Bone marrow (tissue), 2 donors: ENCODE measurements around the gene NDUFS7.

Experiments used
- DNase-seq, 2 donors: peaks; one replicate each; lab custom pipeline; 2025; lab: John Stamatoyannopoulos, UW

The NDUFS7 gene

DNA sequence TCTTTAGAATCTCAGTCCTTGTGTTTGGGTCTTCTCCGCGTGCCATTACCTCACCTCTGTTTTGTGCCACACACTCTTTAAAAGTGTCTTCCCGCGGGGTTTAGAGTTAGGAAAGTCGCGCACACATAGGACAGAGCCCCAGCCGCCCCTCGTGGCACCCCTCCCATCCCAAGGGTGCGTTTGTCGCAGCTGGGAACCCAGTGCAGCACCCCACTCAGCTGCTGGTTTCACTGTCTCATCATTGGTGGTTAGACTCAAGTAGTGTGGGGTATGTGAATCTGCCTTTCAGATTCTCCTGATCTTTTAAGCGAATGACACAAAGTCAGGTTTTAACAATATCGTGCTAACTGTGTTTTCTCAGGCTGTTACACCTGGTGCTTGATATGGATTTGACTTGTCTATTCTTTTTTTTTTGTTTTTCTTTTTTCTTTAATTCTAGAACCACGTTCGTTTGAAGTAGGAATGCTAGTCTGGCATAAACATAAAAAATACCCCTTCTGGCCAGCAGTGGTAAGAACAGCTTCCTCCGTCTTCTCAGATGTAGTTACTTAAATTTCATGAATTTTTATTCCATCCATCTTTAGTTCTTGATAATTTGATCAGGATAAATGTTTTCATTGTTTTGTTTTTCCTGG lies 19.5 kb upstream of the NDUFS7 start:
- no peak for DNase-seq

DNA sequence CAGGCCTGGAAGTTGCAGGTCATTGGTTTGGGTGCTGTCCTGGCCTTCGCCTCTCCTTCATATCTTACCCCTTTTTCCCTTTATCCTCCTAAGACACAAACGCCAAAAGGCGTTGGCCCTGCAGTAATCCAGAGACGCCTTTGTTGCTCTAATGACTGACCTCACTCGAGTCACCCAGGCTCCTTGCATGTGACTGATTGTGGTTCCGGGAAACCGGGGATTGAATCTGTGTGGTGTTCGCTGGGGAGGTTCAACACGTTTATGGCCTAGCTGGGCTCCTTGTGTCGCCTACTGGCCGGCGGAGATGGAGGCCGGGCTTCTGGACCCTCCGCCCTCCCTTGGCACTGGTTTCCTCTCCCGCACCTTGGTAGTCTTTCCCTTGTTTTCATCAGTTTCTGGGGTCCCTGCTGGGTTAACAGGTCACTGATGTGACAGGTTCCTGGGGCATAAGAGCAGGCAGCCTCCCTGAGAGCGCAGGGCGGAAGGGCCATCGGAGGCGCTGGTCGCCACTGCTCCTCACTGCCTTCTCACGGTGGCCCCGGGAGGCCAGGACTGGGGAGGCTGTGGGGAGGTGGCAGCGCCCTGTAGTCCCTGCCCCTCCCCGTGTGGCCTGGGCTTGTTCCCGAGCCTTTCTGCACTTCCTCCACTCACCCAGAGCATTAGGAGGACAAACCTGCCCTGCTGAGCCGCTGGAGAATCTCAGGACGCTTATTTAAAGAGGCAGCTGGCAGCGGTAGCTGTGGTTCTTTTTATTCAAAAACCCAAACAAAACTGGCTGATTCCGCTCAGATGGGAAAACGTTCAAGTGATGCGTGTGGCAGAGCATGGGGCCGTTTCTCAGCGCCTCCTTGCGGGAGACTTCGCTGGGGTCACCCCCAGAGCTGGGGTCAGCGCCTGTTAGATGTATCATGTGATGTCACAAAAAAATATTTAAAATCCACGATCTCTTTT lies 18.1 kb upstream of the NDUFS7 start:
- no peak for DNase-seq

DNA sequence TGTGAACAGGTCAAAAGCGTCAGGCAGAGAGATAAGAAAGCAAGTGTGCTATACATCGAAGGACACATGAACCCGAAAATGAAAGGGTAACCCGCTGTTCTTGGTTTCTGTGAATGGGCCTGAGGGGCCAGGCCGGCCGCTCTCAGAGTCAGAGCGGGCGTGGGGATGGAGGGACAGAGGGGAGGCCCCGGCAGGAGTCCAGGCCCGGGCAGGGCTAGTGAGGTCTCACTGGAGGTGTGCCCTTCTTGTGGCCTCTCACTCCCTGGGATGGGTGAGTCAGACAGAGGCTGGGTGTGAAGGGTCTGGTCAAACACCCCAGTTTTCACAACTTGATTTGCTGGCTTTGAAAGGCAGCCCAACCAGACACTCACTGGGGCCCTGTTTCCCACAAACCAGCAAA lies 17.4 kb upstream of the NDUFS7 start:
- no peak for DNase-seq

DNA sequence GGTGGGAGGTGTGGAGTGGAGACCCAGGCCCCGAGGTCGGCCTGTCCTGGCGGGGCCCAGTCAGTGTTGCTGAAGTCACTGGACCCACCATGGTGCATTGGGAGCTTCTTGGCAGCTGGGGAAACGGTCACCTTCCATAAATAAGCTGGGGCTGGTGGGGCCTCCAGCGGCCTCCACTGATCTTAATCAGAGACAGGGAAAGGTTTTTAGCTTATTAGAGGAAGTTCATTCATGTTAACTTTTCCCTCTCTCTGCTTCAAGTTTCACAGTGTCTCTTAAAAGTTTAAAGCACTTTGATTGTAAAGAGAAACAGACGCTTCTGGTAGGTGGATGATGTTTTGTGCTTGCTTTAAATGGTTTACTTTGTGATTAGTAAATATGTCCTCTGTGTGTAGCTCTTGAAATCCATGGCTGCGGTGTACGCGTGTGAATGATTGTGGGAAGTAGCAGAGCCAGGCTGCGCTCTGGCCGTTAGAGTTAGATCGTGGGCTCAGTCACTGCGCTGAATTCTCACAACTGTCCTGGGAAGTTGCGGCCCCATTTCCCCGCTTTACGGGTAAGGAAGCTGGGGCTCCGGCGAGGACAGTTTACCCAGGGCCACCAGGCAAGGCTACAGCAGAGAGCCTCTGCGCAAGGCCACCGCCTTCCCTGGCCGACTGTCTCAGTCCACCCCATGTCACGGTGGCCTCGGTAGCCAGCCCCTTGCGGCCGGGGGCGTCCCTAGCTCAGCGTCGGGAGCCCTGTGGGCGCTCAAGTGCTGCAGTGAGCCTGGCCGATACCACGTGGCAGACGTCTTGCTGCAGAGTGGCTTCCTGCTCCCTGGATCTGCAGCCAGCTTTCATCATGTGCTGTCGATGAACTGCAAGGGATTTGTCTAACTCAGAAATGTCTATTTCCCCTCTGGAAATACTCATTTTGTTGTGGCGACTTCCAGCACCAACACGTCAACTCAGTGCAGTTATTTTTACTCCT lies 16.5 kb upstream of the NDUFS7 start:
- no peak for DNase-seq

DNA sequence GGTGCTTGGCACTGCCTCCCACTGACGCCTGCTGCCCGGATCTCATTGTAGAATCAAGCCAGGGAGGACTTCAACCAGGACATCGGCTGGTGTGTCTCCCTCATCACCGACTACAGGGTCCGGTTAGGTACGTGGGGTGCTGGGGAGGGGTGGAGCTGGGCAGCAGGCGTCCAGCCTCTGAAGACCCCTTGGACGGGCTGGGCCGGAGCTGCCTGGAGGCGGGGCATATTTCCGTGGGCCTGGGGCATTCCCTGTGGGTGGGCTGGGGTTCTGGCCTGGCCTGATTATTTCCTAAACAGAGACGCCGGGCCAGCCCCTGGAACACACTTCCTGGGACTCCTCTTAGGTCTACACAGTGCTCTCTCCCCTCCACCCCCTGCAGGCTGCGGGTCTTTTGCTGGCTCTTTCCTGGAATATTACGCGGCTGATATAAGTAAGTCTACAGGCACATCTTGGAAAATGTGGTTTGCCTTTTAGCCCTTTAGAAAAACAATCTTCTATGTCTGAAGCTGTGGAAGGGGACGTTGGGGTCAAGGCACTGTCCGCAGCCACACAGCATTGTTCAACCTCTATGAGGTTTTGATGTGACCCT lies 14.4 kb upstream of the NDUFS7 start:
- DNase-seq = no peak

DNA sequence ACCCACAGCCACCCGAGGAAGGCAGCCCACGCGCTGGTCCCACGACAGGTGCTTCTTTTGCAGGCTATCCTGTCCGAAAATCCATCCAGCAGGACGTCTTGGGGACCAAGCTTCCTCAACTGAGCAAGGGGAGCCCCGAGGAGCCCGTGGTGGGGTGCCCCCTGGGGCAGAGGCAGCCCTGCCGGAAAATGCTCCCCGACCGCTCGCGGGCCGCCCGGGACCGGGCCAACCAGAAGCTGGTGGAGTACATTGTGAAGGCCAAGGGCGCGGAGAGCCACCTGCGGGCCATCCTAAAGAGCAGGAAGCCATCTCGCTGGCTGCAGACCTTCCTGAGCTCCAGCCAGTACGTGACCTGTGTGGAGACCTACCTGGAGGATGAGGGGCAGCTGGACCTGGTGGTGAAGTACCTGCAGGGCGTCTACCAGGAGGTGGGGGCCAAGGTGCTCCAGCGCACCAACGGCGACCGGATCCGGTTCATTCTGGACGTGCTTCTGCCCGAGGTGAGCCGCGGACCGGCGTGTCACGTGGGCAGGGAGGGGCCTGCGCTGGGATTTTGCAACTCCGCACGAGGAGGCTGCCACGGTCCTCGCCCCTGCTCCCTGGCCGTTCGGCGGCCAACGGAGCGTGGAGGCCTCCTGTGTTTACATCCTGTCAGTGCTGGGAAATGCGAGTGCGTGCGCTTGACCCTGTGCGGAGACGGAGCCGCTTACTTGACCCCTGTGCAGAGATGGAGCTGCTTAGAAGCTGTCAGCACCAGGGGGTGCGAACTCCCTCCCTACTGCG lies 12.9 kb upstream of the NDUFS7 start:
- DNase-seq = no peak

DNA sequence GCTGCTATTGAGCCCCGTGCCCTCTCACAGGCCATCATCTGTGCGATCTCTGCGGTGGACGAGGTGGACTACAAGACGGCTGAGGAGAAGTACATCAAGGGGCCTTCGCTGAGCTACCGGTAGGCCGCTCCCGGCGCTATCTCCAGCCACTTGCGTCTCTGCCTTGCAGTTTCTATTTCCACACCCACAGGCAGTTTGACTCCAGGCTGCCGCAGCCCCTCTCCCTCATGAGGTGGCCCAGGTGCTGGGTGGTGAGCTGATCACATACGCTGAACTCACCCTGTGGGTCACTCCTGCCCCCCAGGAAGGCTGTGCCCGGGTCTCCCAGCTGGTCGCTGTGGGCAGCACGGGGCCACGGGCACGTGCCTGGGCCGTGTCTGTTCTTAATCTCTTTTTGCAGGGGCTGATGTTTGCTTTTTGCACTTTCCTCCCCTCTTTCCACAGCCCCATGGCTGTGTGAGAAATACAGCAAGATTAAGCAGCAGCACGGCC lies 10.6 kb upstream of the NDUFS7 start:
- DNase-seq = no peak

DNA sequence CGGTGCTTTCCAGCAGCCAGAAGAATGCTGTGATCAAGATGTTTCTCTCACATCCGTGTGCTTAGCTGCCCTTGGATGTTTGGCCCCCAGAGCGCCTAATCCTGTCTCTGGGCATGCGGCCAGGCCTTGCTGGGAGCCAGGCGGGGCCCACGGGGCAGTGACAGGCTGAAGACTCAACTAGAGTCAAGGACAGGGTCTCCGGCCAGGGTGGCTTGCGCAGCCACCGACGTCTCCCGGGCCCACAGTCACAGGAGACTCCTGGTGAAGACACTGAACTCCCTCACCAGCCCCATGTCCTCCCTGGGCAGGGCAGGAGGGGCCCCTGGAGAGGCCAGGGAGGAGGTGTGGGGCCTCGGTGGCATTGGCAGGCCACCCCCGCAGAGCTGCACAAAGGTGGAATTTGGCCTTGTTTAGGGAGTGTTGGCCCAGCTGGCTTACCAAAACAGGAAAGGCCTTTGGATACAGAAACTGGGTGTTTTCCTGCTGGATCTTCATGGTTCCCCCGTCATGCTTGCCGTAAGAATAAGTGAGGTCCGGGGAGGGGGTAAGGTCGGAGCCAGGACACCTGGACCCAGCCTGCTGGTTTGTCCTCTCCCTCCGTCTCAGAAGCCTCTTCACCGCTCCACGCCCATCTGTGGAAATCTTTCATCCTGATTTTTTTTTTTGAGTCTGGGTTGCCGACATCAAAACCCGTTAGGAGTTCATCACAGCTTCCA lies 10.0 kb upstream of the NDUFS7 start:
- DNase-seq = no peak

DNA sequence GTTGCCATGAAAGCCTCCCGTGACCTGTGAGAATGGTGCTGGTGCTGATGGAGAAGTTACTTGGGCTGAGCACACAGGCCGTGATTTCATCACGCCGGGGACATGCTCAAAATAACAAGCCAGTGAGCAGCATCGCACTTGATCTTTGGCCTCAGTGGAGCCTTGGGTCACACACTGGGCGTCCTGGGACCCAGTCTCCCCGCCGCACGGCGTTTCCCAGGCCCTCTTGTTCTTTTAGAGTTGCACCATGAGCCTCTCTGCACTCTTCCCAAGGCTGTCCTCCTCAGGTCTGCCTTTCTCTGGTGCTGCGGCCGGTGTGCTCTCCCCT lies 9.5 kb upstream of the NDUFS7 start:
- no peak for DNase-seq

DNA sequence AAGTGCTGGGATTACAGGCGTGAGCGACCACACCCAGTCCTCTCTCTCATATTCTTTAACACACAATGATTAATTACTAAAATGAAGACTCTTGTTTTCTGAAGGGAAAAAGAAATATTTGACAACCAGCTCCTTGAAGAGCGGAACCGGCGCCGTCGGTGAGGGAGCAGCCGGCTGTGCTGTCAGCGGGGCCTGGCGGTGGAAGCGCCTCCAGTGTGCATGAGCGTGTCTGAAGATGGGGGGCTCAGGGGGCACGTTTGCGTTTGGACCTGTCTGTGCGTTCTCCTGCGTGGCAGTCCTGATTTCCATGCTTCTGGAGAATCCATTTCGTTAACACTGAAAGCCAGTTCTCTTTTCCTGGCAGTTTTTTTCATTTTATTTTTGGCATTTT lies 7.3 kb upstream of the NDUFS7 start:
- no peak for DNase-seq

DNA sequence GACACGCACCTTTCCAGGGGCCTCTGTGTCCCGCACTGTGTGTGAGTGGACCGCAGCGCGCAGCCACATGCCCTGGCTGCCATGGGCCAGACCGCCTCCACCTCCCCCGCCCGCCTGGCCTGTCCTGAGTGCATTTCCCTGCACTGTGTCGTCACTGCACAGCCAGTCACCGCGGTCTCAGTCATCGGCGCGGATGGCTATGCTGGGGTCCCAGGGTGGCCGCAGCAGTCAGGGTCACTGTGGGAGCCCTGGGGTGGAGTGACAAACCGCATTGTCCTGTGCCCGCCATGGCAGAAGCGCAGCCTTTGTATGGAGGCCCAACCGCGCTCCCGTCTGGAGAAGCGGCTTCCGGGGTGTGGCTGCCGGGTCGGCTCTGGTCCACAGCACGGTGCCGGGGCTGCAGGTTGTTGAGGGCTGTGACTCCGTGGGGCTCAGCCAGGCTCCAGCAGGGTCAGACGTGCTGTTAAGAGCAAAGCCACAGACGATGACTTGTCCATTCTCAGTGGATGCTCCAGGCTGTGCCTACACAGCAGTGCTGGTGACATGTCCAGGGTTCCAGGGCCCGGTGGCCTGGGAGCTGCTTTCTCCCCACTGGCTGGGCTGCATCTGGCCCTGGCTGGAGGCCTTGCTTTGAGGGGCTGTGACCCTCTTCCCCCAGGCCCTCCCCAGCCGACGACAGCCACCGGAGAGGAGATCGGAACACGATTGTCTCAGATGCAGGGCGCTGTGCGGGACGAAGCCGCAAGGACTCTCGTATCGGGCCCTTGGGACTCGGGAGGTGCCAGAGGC lies 6.3 kb upstream of the NDUFS7 start:
- no peak for DNase-seq

DNA sequence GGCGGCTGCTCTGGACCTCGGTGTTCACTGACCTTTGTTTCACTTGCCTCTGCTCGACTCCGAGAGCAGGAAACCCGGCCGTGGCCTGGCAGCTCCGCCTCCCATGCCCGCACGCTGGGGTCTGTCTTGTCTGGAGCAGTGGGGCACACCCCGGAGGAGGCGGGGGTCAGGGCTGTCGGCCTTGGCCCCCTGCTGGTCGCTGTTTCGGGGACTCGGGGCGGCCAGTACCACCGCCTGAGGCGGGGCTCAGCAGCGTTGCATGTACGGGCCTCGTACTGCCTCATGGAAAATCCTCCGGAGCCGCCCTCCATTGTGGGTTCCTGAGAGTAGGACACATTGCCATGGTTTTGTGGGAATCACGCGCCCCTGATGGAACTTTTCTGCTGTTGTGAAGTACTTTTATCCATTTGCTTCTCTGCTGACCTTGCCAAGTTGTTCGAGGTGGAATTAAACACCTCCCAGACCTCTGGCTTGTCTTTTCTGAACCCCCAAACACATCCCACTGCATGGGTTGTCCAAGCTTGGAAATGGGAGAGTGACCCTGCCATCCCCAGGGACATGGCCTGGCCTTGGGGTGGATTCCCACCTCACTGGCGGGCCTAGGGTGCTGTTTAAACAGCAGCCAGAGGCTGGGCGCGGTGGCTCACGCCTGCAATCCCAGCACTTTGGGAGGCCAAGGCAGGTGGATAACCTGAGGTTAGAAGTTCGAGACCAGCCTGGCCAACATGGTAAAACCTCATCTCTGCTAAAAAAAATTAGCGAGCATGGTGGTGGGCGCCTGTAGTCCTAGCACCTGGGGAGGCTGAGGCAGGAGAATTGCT lies 5.5 kb upstream of the NDUFS7 start:
- DNase-seq = no peak

DNA sequence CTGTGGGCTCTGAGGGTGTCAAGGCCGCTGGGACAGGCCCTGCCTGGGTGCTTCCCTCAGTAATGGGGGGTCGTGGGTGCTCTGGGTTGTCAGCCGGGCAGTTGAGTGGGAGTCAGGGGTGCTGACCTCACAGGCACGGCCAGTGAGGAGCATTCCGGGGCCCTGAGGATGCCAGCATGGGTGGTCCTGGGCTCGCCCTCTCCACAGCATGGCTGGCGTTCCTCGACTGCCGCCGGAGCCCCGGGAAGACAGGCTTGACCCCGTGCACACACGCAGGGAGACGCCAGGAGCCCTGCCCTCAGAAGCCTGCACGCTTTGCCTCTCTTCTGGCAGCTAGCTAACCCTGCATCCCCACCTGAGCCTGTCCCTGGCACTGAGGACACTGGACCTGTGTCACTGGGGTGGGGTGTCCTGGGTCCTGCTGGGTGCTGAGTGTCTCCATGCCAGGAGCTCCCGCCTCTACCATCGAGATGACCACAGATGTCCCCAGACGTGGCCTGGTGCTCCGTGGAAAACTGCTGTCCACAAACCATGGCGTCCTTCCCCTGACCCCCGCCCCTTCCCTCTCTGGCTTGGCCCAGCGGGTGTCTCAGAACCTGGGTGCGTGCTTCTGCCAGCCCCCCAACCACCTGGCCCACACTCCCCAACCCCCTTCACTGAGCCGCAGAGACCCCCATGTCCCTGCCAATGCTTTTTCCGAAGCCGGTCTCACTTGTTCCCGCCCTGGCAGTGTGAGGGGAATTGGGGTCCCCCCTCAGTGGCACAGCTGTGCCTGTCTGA lies 4.4 kb upstream of the NDUFS7 start:
- no peak for DNase-seq

DNA sequence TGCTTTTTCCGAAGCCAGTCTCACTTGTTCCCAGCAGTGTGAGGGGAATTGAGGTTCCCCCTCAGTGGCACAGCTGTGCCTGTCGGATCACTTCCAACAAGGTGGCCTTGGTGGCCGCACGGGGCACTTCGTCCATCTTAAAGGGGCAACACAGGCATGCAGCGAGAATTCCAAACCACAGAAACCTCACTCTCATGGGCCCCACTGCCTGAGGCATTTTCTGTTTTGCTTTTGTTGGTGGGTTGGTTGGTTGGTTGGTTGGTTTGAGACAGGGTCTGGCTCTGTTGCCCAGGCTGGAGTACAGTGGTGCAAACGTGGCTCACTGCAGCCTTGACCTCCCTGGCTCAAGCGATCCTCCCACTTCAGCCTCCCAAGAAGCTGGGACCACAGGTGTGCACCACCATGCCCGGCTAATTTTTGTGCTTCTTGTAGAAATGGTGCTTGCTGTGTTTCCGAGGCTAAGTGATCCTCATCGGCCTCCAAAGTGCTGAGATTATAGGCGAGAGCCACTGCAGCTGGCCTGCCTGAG lies 3.7 kb upstream of the NDUFS7 start:
- no peak for DNase-seq

DNA sequence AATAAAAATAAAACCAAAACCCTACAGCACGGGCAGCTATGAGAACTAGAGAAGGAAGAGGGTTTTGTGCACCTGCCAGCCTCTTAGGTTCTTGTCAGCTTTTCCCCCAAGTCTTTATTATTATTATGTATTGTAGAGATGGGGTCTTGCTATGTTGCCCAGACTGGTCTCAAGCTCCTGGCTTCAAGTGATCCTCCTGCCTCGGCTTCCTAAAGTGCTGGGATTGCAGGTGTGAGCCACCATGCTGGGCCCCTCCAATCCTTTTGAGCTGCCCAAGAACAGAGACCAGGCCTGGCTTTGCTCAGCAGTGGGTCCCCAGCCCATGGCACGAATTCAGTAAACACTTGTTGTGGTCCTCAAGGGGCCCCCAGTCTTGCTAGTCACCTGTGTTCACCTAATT lies 1.5 kb upstream of the NDUFS7 start:
- DNase-seq = no peak

DNA sequence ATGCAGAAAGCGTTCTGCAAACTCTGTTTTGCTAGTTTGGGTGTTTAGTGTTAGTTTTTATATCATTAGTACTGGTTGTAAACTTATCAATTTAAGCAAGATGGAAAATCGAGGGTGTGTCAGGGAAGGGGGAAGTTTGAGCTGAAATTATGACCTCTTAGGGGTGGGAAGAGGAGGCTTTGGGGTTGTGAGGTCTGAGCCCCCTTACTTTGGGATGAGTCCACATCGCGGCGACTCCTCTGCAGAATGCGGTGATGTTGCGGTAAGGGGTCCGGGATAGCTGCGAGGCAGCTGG lies 743 bp upstream of the NDUFS7 start:
- DNase-seq = no peak

DNA sequence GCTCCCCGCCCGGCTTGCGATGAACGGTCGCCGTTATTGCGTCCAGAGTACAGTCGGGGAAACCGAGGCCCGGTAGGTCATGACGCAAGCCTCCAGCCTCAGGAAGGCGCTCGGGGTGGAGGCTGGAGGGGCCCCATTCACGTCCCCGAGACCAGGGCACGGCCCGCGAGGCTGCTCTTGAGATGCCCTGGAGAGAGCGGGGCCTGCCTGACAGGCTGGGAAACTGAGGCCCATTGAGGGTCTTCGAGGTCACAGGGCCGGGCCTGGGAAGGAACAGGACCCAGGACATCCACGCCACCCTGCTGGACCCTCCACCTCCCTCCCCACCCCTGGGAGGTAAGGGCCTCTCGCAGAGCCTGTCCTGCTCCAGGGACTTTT lies 367 bp downstream of the NDUFS7 start:
- no peak for DNase-seq
